Heart left ventricle (tissue), 16 donors: ENCODE measurements around the gene DMPK. TPM values are rescaled to one million over a fixed set of nuclear protein-coding genes. Genes with fewer than 3 reads are reported as not detected.

Source experiments
- ATAC-seq, 4 donors: fragments of 200-7000 bp; cut with Tn5 transposase; one replicate each; pipeline ENCODE4 v1.9.1; 2020 to 2022; ENCODE audit warnings: moderate library complexity in 4 of 4, mild to moderate bottlenecking in 3 of 4, moderate number of reproducible peaks in 1 of 4
- DNase-seq, 5 donors: peaks; one replicate each; pipeline ENCODE4 v3.0.0-alpha.2; 2020
- H3K27ac ChIP-seq, 12 donors: fragments of 200-600 bp; sonication (generic) in 4 of 12; one replicate each; pipeline versions ENCODE4 v1.5.0 to v1.8.0; 2016 to 2022; ENCODE audit warnings: mild to moderate bottlenecking in 2 of 12
- H3K27me3 ChIP-seq, 9 donors: fragments of 200-600 bp; sonication (generic) in 2 of 9; one replicate each; pipeline versions ENCODE4 v1.5.1 to v1.8.0; 2016 to 2022; ENCODE audit warnings: mild to moderate bottlenecking in 3 of 9
- H3K36me3 ChIP-seq, 9 donors: fragments of 200-600 bp; sonication (generic) in 2 of 9; one replicate each; pipeline versions ENCODE4 v1.5.0 to v1.8.0; 2018 to 2022; ENCODE audit warnings: mild to moderate bottlenecking in 2 of 9
- H3K4me1 ChIP-seq, 12 donors: fragments of 200-600 bp; sonication (generic) in 4 of 12; one replicate each; pipeline versions ENCODE4 v1.5.0 to v1.8.0; 2016 to 2022; ENCODE audit warnings: mild to moderate bottlenecking in 3 of 12
- H3K4me3 ChIP-seq, 12 donors: fragments of 200-600 bp; sonication (generic) in 4 of 12; one replicate each; pipeline versions ENCODE4 v1.5.0 to v1.8.0; 2017 to 2022; ENCODE audit warnings: mild to moderate bottlenecking in 9 of 12, moderate library complexity in 4 of 12
- H3K9me3 ChIP-seq, 12 donors: fragments of 200-600 bp; sonication (generic) in 4 of 12; one replicate each; pipeline versions ENCODE4 v1.5.0 to v1.8.0; 2016 to 2022; ENCODE audit warnings: mild to moderate bottlenecking in 1 of 12
- POLR2A ChIP-seq, 2 donors: fragments of 450-650 bp; IDR thresholded peaks; one replicate each; pipeline ENCODE4 v1.6.1; 2017; ENCODE audit warnings: antibody characterized with exemption in 2 of 2, mild to moderate bottlenecking in 2 of 2, moderate library complexity in 2 of 2
- WGBS, 4 donors: extraction: QIAGEN DNeasy Blood & Tissue Kit in 2 of 4; methylation state at CpG; one replicate each; pipeline versions ENCODE4 v1.1.5 to v1.1.7; 2013 to 2018; 5-methylcytosine and 5-hydroxymethylcytosine counted together
- intact Hi-C, 10 donors: fragments of 100-400 bp; cut with DNase I; formaldehyde crosslinking; loops; one replicate each; pipeline versions ENCODE4 v1.11.1 to v1.14.2; 2022
- polyA plus RNA-seq, 2 donors: library from polyadenylated mRNA; stranded (reverse); fragments of 200-250 nt; gene quantifications; one replicate each; pipeline ENCODE4 v1.2.3, GENCODE V29; 2013
- total RNA-seq, 9 donors: library from RNA; depleted of rRNA in 2 of 9; stranded (reverse); fragments of >200 nt in 2 of 9; fragmentation: NEBNext Ultra II Directional in 3 of 9; extraction: Animal tissue kit (Norgen Biotek cat#: 25700) in 3 of 9; gene quantifications; one replicate each; pipeline versions ENCODE4 v1.1.0 to v1.2.4, GENCODE V29; 2016 to 2023
- TF ChIP-seq, protein P1 (sequence below), 12 donors: fragments of 200-600 bp; sonication (generic) in 4 of 12; IDR thresholded peaks; one replicate each; pipeline versions ENCODE4 v1.5.0 to v1.8.0; 2018 to 2022; ENCODE audit warnings: antibody characterized with exemption in 12 of 12, mild to moderate bottlenecking in 5 of 12
- donor health status: ischemic (EF 13 %, LVEDD 7.1; RV severe dilation, severe dysfunction).
- donor health status: healthy with polysubstance abuse.
- donor health status: DM: no; HTN: yes; CAD: no.
- donor health status: DM: no; HTN: no; CAD: no.
- donor health status: ischemic (EF 25% LVEDD 6.9; RV normal size, moderate dysfunction).
- donor health status: ischemic (EF 25% LVEDD 5.7; RV mildly dilated, moderate dysfunction).
- donor health status: healthy.
- donor health status: DM: yes; HTN: yes; CAD: no.
- donor health status: ischemic (EF 35%, LVEDD 5.7; RV mildly dilated, moderate dysfunction).
- donor health status: nonischemic (EF 11% LVEDD 7.7; RV severe dilation, severe dysfunction).
- donor health status: DM: yes; HTN: yes; CAD: no.
- donor health status: PGD.
- donor health status: ischemic (EF 29% LVEDD 5.4; RV normal size, mild dysfunction).
- donor health status: nonischemic (EF 23%, LVEDD 6.1; RV moderate dilation, normal function).

DMPK gene
- total and polyA plus RNA-seq, 11 donors, result 131 to 778 (median 311) TPM

DNA sequence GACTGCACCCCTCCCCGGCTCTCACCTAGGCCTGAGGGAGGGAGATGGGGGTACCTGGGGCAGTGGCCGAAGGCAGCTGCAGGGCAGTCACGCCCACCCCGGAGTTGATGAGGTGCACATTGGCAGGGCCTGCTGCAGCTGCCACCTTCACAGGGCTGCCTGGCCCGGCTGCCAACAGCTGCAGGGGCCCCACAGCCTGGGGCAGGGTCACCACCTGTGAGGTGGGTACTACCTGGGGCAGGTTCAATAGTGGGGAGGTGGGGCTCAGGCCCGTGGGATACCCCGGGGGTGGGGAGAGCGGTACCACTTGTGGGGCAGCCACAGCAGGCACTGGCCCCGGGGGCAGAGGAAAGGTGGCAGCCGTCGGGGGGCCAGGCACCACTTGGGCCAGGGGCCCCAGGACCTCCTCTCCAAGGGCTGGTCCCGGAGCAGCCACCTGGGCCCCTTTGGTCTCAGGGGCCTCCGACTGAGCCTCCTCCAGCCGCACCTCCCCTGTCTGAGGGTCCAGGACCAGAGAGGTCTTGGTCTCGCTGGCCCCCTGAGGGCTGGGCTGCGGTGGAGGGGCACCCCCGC lies 15.9 kb downstream of the DMPK start:
- Histone ChIP-seq H3K27ac (peak overlapping the region; percentile 86 to 99 (median 97)), H3K27me3 (peaks cover 0 to 45% (median 0%) of the 10 kb centered on the region in 9 donors), H3K4me1 (peaks cover 10 to 65% (median 47%) of the 10 kb centered on the region in 12 donors), H3K9me3 (no peaks in the 10 kb centered on the region), H3K36me3 (peaks cover 0 to 10% (median 0%) of the 10 kb centered on the region in 9 donors), H3K4me3 (peak overlapping the region; percentile 72 to 93 (median 82))
- DNase-seq (peak in 1 of 5 donors; percentile 43), ATAC-seq (no peak)
- TF ChIP-seq, protein P1, sequence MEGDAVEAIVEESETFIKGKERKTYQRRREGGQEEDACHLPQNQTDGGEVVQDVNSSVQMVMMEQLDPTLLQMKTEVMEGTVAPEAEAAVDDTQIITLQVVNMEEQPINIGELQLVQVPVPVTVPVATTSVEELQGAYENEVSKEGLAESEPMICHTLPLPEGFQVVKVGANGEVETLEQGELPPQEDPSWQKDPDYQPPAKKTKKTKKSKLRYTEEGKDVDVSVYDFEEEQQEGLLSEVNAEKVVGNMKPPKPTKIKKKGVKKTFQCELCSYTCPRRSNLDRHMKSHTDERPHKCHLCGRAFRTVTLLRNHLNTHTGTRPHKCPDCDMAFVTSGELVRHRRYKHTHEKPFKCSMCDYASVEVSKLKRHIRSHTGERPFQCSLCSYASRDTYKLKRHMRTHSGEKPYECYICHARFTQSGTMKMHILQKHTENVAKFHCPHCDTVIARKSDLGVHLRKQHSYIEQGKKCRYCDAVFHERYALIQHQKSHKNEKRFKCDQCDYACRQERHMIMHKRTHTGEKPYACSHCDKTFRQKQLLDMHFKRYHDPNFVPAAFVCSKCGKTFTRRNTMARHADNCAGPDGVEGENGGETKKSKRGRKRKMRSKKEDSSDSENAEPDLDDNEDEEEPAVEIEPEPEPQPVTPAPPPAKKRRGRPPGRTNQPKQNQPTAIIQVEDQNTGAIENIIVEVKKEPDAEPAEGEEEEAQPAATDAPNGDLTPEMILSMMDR (IDR thresholded peaks at IDR 0.05), result no peak
- no peak for TF ChIP-seq POLR2A (IDR thresholded peaks at IDR 0.05)
- 51 to 58% (median 55%) methylated on average over 2 to 17 of the region's 17 CpGs for WGBS, 4 donors
- intact Hi-C loops, result loop anchor here in 7 of 10 donors (5.0 to 10.0 kb wide), 5 partner anchors 34 to 362 kb away; partner anchors contain the start of genes FBXO46 (in 6 of the 7), MEIOSIN (in 6 of the 7), POLR1G (in 1 of the 7) and PPP1R13L (in 1 of the 7)

DNA sequence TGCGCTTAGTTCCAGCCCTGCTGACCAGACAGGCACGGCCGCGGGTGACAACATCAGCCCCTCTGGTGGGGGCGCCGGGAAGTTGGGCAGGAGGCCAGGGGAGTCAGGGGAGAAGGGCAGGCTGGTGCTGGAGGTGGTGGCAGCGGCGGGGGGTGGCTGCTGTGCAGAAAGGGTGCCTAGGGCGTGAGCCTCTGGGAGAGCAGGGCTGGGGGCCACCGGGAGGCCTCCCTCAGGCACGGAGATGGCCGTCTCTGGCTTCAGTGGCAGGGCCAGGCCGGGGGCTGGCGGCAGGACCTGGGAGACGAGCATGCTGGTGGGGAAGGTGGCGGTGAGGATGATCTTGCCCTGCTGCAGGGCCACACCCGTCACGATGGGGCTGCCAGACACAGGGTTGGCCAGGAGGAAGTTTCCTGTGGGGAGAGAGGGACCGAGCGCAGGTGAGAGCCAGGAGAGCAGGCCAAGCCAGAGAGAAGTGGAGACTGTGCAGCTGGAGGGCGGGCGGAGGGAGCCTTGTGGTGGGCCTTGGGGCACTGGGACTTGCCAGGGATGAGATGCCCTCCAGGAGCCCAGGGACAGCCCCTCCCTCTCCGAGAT lies 16.5 kb downstream of the DMPK start:
- Histone ChIP-seq H3K36me3 (peaks cover 0 to 5% (median 0%) of the 10 kb centered on the region in 9 donors), H3K27ac (peak overlapping the region; percentile 86 to 99 (median 97)), H3K4me3 (peak overlapping the region in 6 of 12 donors; percentile 10 to 85 (median 78)), H3K9me3 (no peaks in the 10 kb centered on the region), H3K27me3 (peaks cover 0 to 39% (median 0%) of the 10 kb centered on the region in 9 donors), H3K4me1 (peaks cover 10 to 59% (median 43%) of the 10 kb centered on the region in 12 donors)
- no peak for TF ChIP-seq POLR2A (IDR thresholded peaks at IDR 0.05)
- TF ChIP-seq, protein P1 (IDR thresholded peaks at IDR 0.05), result no peak
- ATAC-seq (no peak), DNase-seq (peak in 4 of 5 donors; percentile 35 to 72 (median 46))
- intact Hi-C loops, result loop anchor here in 7 of 10 donors (1.0 to 10.0 kb wide), 7 partner anchors 33 to 361 kb away; partner anchors contain the start of genes FBXO46 (in 6 of the 7), MEIOSIN (in 6 of the 7), POLR1G (in 1 of the 7) and PPP1R13L (in 1 of the 7)
- 50 to 57% (median 54%) methylated on average over 19 to 23 of the region's 23 CpGs for WGBS, 4 donors

DNA sequence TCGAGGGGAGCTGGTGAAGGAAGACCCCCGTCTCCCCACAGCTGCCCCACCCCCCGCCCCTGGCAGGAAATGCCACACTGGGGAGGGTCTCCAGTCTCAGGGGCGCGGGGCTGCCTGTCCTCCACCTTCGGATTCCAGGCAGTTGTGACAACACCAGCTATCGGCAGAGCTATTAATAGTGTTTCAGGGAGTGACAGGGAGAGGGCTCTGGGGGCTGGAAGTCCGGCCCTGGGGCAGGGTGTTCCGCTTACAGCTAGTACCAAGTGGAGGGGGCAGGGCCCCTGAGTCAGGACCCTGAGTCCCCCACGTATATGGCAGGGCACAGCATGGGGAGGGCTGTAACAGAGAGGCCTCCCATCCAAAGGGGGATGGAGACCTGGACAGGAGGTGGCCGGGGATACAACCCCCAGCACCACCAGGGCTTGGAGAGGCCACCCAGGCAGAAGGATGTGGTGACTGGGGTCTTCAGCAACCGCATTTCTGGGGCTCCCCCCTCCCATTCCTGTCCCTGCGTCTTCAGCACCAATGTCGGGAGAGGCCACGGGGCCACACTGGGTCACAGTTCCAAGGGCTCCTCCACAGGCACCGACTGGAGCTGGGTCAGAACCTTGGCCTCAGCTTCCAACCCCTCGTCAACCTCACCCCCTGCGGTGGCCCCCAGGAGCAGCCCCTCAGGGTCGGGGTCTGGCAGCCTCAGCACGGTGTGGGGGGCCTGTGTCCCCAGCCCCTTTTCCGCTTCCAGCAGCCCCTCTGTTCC lies 17.2 kb downstream of the DMPK start:
- Histone ChIP-seq H3K36me3 (peaks cover 0 to 5% (median 0%) of the 10 kb centered on the region in 9 donors), H3K4me1 (peaks cover 10 to 53% (median 42%) of the 10 kb centered on the region in 12 donors), H3K27ac (peak overlapping the region; percentile 86 to 99 (median 97)), H3K27me3 (peaks cover 0 to 35% (median 0%) of the 10 kb centered on the region in 9 donors), H3K9me3 (no peaks in the 10 kb centered on the region), H3K4me3 (peak overlapping the region in 8 of 12 donors; percentile 12 to 85 (median 40))
- TF ChIP-seq, protein P1 (IDR thresholded peaks at IDR 0.05), result no peak
- peak; percentile 10 to 66 for TF ChIP-seq POLR2A (IDR thresholded peaks at IDR 0.05)
- 25 to 36% (median 30%) methylated on average over 16 to 21 of the region's 21 CpGs for WGBS, 4 donors
- intact Hi-C loops, result loop anchor here in 7 of 10 donors (1.0 to 10.0 kb wide), 8 partner anchors 33 to 360 kb away; partner anchors contain the start of genes FBXO46 (in 6 of the 7), MEIOSIN (in 6 of the 7), POLR1G (in 1 of the 7) and PPP1R13L (in 1 of the 7)
- ATAC-seq, result peak; percentile 16 to 48 (median 32)
- peak; percentile 64 to 86 (median 68) for DNase-seq
